Testis (tissue), 3 donors: ENCODE data around the gene USP17L17. TPM values are rescaled to one million over a fixed set of nuclear protein-coding genes. Genes with fewer than 3 reads are reported as not detected.
"Not testable (repeated sequence)": the region's sequence is repeated elsewhere in the genome, so short reads cannot be mapped to it uniquely, and the experiment has no call there.

ENCODE experiments used
- DNase-seq: peaks from one replicate; pipeline ENCODE4 v3.0.0-alpha.2; 2019
- H3K27ac ChIP-seq, 2 donors: fragments of 200-600 bp; sonication (generic); one replicate each; pipeline ENCODE4 v1.5.1; 2019
- H3K27me3 ChIP-seq: fragments of 200-600 bp; sonication (generic); one replicate; pipeline ENCODE4 v1.5.1; 2019
- H3K36me3 ChIP-seq: fragments of 200-600 bp; sonication (generic); one replicate; pipeline ENCODE4 v1.5.1; 2017; ENCODE audit warnings: low read depth; ENCODE audit errors: missing control alignments
- H3K4me1 ChIP-seq: fragments of 200-600 bp; sonication (generic); one replicate; pipeline ENCODE4 v1.5.1; 2019
- H3K4me3 ChIP-seq, 2 donors: fragments of 200-600 bp; sonication (generic); one replicate each; pipeline ENCODE4 v1.5.1; 2017 to 2019
- H3K9me3 ChIP-seq: fragments of 200-600 bp; sonication (generic); one replicate; pipeline ENCODE4 v1.5.1; 2017
- WGBS, 2 donors: methylation state at CpG; one replicate each; pipeline ENCODE4 v1.1.5; 2018; 5-methylcytosine and 5-hydroxymethylcytosine counted together
- intact Hi-C: fragments of 100-400 bp; cut with DNase I; formaldehyde crosslinking; loops from one replicate; pipeline ENCODE4 v1.15.1; 2023; ENCODE audit warnings: low total_unique reads
- polyA plus RNA-seq: library from polyadenylated mRNA; stranded (reverse); fragments of 350-450 nt; fragmentation: Illumina TruSeq; extraction: RNeasy Lipid Tissue Mini Kit (QIAGEN cat#74804); gene quantifications from one replicate; pipeline ENCODE4 v1.2.3, GENCODE V29; 2014; ENCODE audit warnings: low read depth, low replicate concordance; ENCODE audit not compliant: insufficient read depth
- total RNA-seq, 2 donors: library from RNA; depleted of rRNA; stranded (reverse); fragments of >200 nt; gene quantifications; one replicate each; pipeline ENCODE4 v1.2.3, GENCODE V29; 2016

The USP17L17 gene
- total and polyA plus RNA-seq, 3 donors from 2014 or later = not detected

- intact Hi-C loops, H3K27me3 ChIP-seq, H3K4me1 ChIP-seq, H3K4me3 ChIP-seq, H3K9me3 ChIP-seq, H3K36me3 ChIP-seq, DNase-seq, H3K27ac ChIP-seq: not testable (repeated sequence)
- WGBS, 2 donors = no CpG with 5 or more reads among the region's 13 CpGs
These were observed 18.9 kb downstream of the USP17L17 start, which contains the start of gene USP17L21 for GRCh38 chr4:9262572-9262971. Gene USP17L21 (plus strand): TSS chr4:9262872. CDS start chr4:9262872, 0 bp downstream.

- H3K27me3 ChIP-seq, H3K4me3 ChIP-seq, H3K9me3 ChIP-seq, DNase-seq, H3K4me1 ChIP-seq, H3K27ac ChIP-seq, intact Hi-C loops, H3K36me3 ChIP-seq: not testable (repeated sequence)
- WGBS, 2 donors = no CpG with 5 or more reads among the region's 15 CpGs
These were observed 23.6 kb downstream of the USP17L17 start, which contains the start of gene USP17L22 for GRCh38 chr4:9267319-9267718. Gene USP17L22 (plus strand): TSS chr4:9267619. CDS start chr4:9267619, 0 bp downstream.

DNA sequence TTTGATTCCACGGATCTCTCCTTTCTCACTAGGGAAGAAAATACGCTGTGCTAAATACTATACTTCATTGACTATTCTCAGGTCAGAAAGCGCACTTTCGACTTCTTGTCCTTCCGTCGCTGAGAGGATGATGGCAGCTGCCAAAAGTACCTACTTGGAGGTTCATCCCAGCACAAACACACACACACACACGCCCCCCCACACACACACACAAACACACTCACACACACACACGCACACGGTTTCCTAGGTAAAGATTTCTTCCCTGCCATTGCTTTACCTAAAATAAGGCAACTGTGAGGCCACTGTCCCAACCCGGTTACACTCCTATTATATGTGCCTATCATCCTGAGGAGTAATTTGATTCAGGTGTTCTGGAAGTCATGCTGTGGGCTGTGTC lies 28.0 kb downstream of the USP17L17 start:
- H3K36me3 ChIP-seq, H3K4me1 ChIP-seq, H3K9me3 ChIP-seq, intact Hi-C loops, H3K27me3 ChIP-seq, H3K4me3 ChIP-seq, H3K27ac ChIP-seq: not testable (repeated sequence)
- WGBS, 2 donors = 69 to 78% methylated on average over 8 of the region's 10 CpGs
- DNase-seq = peak; percentile 52

Other genes with a start within 250 kb of the USP17L17 start
- gene FAM90A26, start 73.5 kb upstream of the USP17L17 start, total RNA-seq = not detected
- gene FAM90A26, start 73.5 kb upstream of the USP17L17 start, polyA plus RNA-seq = not detected
- not detected for gene USP17L10, start 33.2 kb upstream of the USP17L17 start, total RNA-seq
- not detected for gene USP17L10, start 33.2 kb upstream of the USP17L17 start, polyA plus RNA-seq
- gene USP17L11, start 28.5 kb upstream of the USP17L17 start, total RNA-seq = not detected
- not detected for gene USP17L11, start 28.5 kb upstream of the USP17L17 start, polyA plus RNA-seq
- not detected for gene USP17L12, start 23.7 kb upstream of the USP17L17 start, total RNA-seq
- not detected for gene USP17L12, start 23.7 kb upstream of the USP17L17 start, polyA plus RNA-seq
- not detected for gene USP17L13, start 19.0 kb upstream of the USP17L17 start, total RNA-seq
- not detected for gene USP17L13, start 19.0 kb upstream of the USP17L17 start, polyA plus RNA-seq
- not detected for gene USP17L15, start 9.5 kb upstream of the USP17L17 start, total RNA-seq
- gene USP17L15, start 9.5 kb upstream of the USP17L17 start, polyA plus RNA-seq = not detected
- not detected for gene USP17L18, start 4.8 kb downstream of the USP17L17 start, total RNA-seq
- not detected for gene USP17L18, start 4.8 kb downstream of the USP17L17 start, polyA plus RNA-seq
- gene USP17L19, start 9.5 kb downstream of the USP17L17 start, total RNA-seq = not detected
- gene USP17L19, start 9.5 kb downstream of the USP17L17 start, polyA plus RNA-seq = not detected
- gene USP17L20, start 14.2 kb downstream of the USP17L17 start, total RNA-seq = not detected
- not detected for gene USP17L20, start 14.2 kb downstream of the USP17L17 start, polyA plus RNA-seq
- not detected for gene USP17L21, start 19.0 kb downstream of the USP17L17 start, total RNA-seq
- gene USP17L21, start 19.0 kb downstream of the USP17L17 start, polyA plus RNA-seq = not detected
- not detected for gene USP17L22, start 23.7 kb downstream of the USP17L17 start, total RNA-seq
- gene USP17L22, start 23.7 kb downstream of the USP17L17 start, polyA plus RNA-seq = not detected
- gene USP17L24, start 81.3 kb downstream of the USP17L17 start, total RNA-seq = not detected
- not detected for gene USP17L24, start 81.3 kb downstream of the USP17L17 start, polyA plus RNA-seq
- not detected for gene USP17L25, start 86.0 kb downstream of the USP17L17 start, total RNA-seq
- gene USP17L25, start 86.0 kb downstream of the USP17L17 start, polyA plus RNA-seq = not detected
- not detected for gene USP17L26, start 90.8 kb downstream of the USP17L17 start, total RNA-seq
- not detected for gene USP17L26, start 90.8 kb downstream of the USP17L17 start, polyA plus RNA-seq
- gene USP17L5, start 95.5 kb downstream of the USP17L17 start, total RNA-seq = not detected
- gene USP17L5, start 95.5 kb downstream of the USP17L17 start, polyA plus RNA-seq = not detected
- not detected for gene USP17L27, start 100.3 kb downstream of the USP17L17 start, total RNA-seq
- gene USP17L27, start 100.3 kb downstream of the USP17L17 start, polyA plus RNA-seq = not detected
- gene USP17L28, start 105.0 kb downstream of the USP17L17 start, total RNA-seq = not detected
- gene USP17L28, start 105.0 kb downstream of the USP17L17 start, polyA plus RNA-seq = not detected
- gene USP17L29, start 109.8 kb downstream of the USP17L17 start, total RNA-seq = not detected
- not detected for gene USP17L29, start 109.8 kb downstream of the USP17L17 start, polyA plus RNA-seq
- gene USP17L30, start 119.2 kb downstream of the USP17L17 start, total RNA-seq = not detected
- not detected for gene USP17L30, start 119.2 kb downstream of the USP17L17 start, polyA plus RNA-seq
- gene DEFB131A, start 200.5 kb downstream of the USP17L17 start, total RNA-seq = not detected
- gene DEFB131A, start 200.5 kb downstream of the USP17L17 start, polyA plus RNA-seq = not detected